Activated naive CD4-positive, alpha-beta T cell treated with Interleukin-2 at 50 U/mL for 16 hours (primary cell): Measurements from ENCODE around the gene SRGAP2.
"Not testable (repeated sequence)": the region's sequence is repeated elsewhere in the genome, so short reads cannot be mapped to it uniquely, and the experiment has no call there.

ENCODE experiments used
- DNase-seq: peaks from one replicate; pipeline ENCODE4 v3.0.0-alpha.2; 2020

The SRGAP2 gene

GRCh38 chr1:206203364-206204158 is at the start of gene SRGAP2:
Gene SRGAP2, plus strand, starts transcription at chr1:206203541. Its CDS starts 2,430 bp downstream, at chr1:206205971.
- DNase-seq: peak; percentile 53

GRCh38 chr1:206167350-206168029 is 35.9 kb upstream of the SRGAP2 start:
- DNase-seq: not testable (repeated sequence)

- DNase-seq: not testable (repeated sequence)
Measured at GRCh38 chr1:206169794-206170193, 33.5 kb upstream of the SRGAP2 start.

- DNase-seq: not testable (repeated sequence)
Measured at GRCh38 chr1:206173110-206173719, 30.1 kb upstream of the SRGAP2 start.

- not testable (repeated sequence) for DNase-seq
Measured at GRCh38 chr1:206174182-206174868, 29.0 kb upstream of the SRGAP2 start.

GRCh38 chr1:206175459-206176113 is 27.8 kb upstream of the SRGAP2 start:
- DNase-seq: not testable (repeated sequence)

- not testable (repeated sequence) for DNase-seq
Measured at GRCh38 chr1:206176114-206176502, 27.2 kb upstream of the SRGAP2 start.

- not testable (repeated sequence) for DNase-seq
Measured at GRCh38 chr1:206178061-206178989, 25.0 kb upstream of the SRGAP2 start.

- DNase-seq: not testable (repeated sequence)
Measured at GRCh38 chr1:206179666-206180065, 23.7 kb upstream of the SRGAP2 start.

- DNase-seq: not testable (repeated sequence)
Measured at GRCh38 chr1:206182368-206183317, 20.7 kb upstream of the SRGAP2 start.

GRCh38 chr1:206183788-206184187 is 19.6 kb upstream of the SRGAP2 start:
- DNase-seq: not testable (repeated sequence)

- not testable (repeated sequence) for DNase-seq
Measured at GRCh38 chr1:206185778-206186177, 17.6 kb upstream of the SRGAP2 start.

GRCh38 chr1:206186826-206187225 is 16.5 kb upstream of the SRGAP2 start:
- not testable (repeated sequence) for DNase-seq

GRCh38 chr1:206195182-206195581 is 8.2 kb upstream of the SRGAP2 start:
- not testable (repeated sequence) for DNase-seq

- DNase-seq: not testable (repeated sequence)
Measured at GRCh38 chr1:206196748-206197424, 6.5 kb upstream of the SRGAP2 start.

GRCh38 chr1:206202789-206203363 is 465 bp upstream of the SRGAP2 start, which contains the start of gene FAM72A:
Gene FAM72A, minus strand, starts transcription at chr1:206202839. Its CDS starts 814 bp downstream, at chr1:206202025.
- DNase-seq: peak; percentile 98

- DNase-seq: peak; percentile 13
Measured at GRCh38 chr1:206204159-206204511, 794 bp downstream of the SRGAP2 start.

- DNase-seq: peak; percentile 9
Measured at GRCh38 chr1:206204871-206205270, 1.5 kb downstream of the SRGAP2 start.

GRCh38 chr1:206205569-206205968 is 2.2 kb downstream of the SRGAP2 start:
- DNase-seq: peak; percentile 9
